HG02938 (cell line): Measurements from ENCODE around the gene HPCAL1.

Source experiments
- ATAC-seq: cut with Tn5 transposase; IDR thresholded peaks from one replicate; pipeline ENCODE4 v1.9.1; 2021; ENCODE audit warnings: mild to moderate bottlenecking, moderate library complexity; ENCODE audit not compliant: unreplicated experiment

HPCAL1 gene

GRCh38 chr2:10300997-10301940, 1.4 kb upstream of the HPCAL1 start:
- no peak for ATAC-seq

- no peak for ATAC-seq
Observed at GRCh38 chr2:10301941-10302478, 694 bp upstream of the HPCAL1 start.

GRCh38 chr2:10303181-10303693, 533 bp downstream of the HPCAL1 start:
- ATAC-seq, result peak; percentile 9

- no peak for ATAC-seq
Observed at GRCh38 chr2:10303694-10304378, 1.1 kb downstream of the HPCAL1 start.

- ATAC-seq, result no peak
Observed at GRCh38 chr2:10304458-10305253, 2.0 kb downstream of the HPCAL1 start.

GRCh38 chr2:10305254-10305635, 2.5 kb downstream of the HPCAL1 start:
- ATAC-seq, result no peak

- ATAC-seq, result no peak
Observed at GRCh38 chr2:10305715-10306114, 3.0 kb downstream of the HPCAL1 start.

GRCh38 chr2:10306901-10307463, 4.3 kb downstream of the HPCAL1 start:
- no peak for ATAC-seq

GRCh38 chr2:10307561-10308156, 5.0 kb downstream of the HPCAL1 start:
- ATAC-seq, result no peak

- ATAC-seq, result no peak
Observed at GRCh38 chr2:10308866-10309265, 6.2 kb downstream of the HPCAL1 start.

GRCh38 chr2:10309286-10309685, 6.6 kb downstream of the HPCAL1 start:
- no peak for ATAC-seq

- no peak for ATAC-seq
Observed at GRCh38 chr2:10310309-10310888, 7.7 kb downstream of the HPCAL1 start.

GRCh38 chr2:10311736-10312135, 9.0 kb downstream of the HPCAL1 start:
- no peak for ATAC-seq

- ATAC-seq, result no peak
Observed at GRCh38 chr2:10312437-10312957, 9.8 kb downstream of the HPCAL1 start.

GRCh38 chr2:10316336-10316735, 13.6 kb downstream of the HPCAL1 start:
- ATAC-seq, result no peak

- no peak for ATAC-seq
Observed at GRCh38 chr2:10316860-10317259, 14.2 kb downstream of the HPCAL1 start.

- no peak for ATAC-seq
Observed at GRCh38 chr2:10317646-10318045, 14.9 kb downstream of the HPCAL1 start.

- ATAC-seq, result no peak
Observed at GRCh38 chr2:10318345-10318744, 15.6 kb downstream of the HPCAL1 start.

GRCh38 chr2:10319892-10320574, 17.3 kb downstream of the HPCAL1 start:
- ATAC-seq, result no peak
